ENCODE results near the gene HBZ. TPM values are rescaled to one million over a fixed set of nuclear protein-coding genes. Genes with fewer than 3 reads are reported as not detected.
"Not testable (repeated sequence)": the region's sequence is repeated elsewhere in the genome, so short reads cannot be mapped to it uniquely, and the experiment has no call there.

Gene HBZ
- not detected for total RNA-seq (ENCODE audit: insufficient read depth, low replicate concordance)

DNA sequence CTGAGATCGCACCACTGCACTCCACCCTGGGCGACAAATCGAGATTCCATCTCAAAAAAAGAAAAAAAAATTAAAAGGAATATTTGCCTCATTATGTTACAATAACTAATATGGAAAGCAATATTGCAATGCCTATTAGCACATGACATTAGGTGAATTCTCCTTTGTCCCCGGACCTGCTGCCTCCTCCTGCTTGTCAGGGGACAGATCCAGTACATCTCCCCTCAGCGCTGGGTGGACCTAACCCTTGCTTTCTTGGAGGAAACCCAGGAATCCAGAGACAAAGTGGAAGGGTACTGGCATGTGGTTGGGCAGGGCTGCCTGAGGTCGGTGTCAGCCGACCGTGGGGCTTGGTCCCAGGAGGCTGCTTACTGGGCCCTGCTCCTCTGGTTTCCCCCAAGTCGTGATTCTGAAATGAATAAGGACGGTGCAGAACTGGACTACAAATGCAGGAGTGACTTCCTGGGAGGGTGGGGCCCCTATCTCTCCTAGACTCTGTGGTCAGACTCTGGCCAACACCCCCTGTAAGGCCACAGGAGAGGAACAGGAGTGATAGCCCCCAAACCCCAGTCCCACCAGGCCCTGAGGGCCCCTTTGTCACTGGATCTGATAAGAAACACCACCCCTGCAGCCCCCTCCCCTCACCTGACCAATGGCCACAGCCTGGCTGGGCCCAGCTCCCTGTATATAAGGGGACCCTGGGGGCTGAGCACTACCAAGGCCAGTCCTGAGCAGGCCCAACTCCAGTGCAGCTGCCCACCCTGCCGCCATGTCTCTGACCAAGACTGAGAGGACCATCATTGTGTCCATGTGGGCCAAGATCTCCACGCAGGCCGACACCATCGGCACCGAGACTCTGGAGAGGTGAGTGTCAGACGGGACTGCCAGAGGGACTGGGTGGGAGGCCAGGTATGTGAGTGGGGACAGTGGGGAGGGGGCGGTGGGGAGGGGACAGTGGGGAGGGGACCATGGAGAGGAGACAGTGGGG, at the start of gene HBZ:
Gene HBZ, plus strand, starts transcription at position 504 of the 988 bp plus-strand sequence. Its CDS starts 266 bp downstream, at position 770.
- no peak for DNase-seq (ENCODE audit: low spot score)

DNA sequence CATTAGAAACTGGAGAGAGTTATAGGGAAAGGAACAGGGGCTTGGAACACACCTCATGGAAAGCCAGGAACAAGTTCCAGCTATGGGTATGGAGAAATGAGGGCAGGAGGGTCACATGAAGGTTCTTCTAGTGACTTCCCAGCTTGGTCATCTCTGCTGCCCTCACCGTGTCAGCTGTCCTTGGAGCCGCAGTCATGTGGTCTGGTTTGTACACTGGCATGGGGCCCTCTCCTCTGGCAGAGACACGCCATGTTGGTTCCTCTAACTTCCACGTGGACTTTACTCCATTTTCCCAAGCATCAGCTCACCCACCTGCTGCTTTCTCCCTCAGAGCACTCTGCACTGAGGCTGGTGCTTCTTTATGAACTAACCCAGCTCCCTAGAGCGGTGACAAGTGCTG, 48.1 kb upstream of the HBZ start:
- DNase-seq (ENCODE audit: low spot score) = no peak

DNA sequence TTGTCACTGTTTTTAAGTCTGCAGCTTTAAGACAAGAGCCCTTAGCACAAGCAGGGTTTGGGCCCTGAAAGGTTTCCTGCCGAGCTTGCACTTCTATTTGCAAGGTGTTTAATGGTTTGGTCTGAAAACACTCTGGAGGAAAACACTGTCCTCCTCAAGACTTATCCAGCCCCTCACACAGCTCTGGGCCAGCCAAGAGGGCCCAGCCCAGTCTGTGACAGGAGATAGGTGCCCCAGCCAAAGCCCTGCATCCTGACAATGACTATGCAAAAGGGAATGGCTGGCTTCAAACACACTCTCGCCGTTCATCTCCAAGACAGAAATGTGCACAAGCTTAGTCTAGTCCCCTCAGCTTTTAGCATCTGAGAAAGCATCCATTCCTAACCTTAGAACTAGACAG, 47.5 kb upstream of the HBZ start:
- DNase-seq (ENCODE audit: low spot score) = no peak

DNA sequence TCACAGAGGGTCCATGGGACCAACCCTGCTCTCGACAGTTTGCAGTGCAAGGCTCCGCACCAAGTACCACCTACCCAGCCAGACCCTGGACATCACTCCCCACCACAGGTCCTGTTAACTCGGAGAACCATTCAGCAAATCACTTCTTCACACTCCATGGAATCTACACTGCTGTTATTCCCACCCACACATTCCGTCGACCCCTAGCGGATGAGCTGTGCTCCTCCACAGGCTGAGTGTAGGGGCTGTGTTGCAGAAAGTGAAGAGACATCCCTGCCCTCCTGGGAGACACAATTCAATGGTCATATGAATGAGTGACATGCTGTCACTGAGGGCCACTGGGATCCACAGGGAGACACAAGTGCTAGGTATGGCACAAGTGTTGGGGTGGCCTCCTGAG, 46.9 kb upstream of the HBZ start:
- DNase-seq (ENCODE audit: low spot score) = no peak

DNA sequence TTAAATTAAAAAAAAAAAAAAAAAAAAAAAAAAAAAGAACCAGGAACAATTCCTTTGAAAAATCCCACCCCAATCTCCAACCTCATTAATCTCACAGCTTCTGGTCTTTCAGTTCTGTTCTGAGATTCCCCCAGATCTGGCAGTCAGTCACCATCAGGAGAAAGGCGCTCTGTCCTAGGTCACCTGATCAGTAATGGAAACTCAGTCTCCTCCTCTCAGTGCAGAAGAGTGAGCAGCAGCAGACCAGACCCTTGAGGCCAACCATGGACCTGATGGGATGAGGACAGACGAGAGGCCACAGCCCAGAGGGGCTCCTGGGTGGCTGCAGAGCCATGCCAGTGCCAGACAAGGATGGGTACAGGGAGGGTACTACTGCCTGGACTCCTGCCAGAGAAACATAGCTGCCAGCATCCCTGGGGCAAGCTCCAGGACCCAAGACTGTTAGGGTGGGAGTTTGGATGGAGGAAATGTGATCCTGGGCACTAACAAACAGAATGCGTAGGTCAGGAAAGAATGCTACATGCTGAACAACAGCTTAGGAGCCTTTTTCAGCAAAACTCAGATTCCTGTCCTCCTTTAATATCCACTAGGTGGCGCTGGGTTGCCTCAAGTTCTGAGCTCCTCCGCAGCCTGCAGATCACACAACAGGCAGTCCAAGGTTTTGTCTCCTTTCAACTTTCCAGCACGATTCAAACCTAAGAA, 45.7 kb upstream of the HBZ start:
- DNase-seq (ENCODE audit: low spot score) = peak; percentile 84

DNA sequence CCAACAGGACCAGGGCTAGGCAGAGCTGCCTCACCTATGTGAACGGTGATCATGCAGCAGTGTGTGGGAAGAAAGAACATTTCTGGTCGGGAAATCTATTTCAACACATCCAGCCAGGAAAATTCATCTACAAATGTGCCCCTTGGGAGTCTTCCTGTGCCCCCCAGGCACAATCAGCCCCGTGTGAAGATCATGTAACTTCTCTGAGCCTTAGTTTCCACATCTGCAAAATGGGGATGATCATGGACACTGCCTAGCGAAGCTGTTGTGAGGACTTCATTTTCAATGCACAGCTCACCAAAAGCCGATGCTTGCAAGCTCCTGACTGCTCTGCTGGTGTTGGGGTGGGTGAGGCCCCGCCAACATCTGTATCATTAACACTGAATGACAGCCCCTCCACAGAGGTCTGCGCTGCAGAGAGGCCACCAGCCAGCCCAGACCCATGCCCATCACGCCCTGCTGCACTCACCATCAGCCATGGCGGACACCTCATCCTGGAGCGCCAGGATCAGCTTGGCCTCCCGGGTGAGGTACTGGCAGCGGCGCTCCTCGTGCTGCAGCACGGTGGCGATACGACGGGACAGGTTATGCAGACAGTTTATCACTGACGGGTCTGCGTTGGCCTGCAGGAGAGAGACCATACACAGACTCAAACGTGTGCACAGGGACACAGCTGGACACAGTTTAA, 40.1 kb upstream of the HBZ start:
- DNase-seq (ENCODE audit: low spot score) = no peak

DNA sequence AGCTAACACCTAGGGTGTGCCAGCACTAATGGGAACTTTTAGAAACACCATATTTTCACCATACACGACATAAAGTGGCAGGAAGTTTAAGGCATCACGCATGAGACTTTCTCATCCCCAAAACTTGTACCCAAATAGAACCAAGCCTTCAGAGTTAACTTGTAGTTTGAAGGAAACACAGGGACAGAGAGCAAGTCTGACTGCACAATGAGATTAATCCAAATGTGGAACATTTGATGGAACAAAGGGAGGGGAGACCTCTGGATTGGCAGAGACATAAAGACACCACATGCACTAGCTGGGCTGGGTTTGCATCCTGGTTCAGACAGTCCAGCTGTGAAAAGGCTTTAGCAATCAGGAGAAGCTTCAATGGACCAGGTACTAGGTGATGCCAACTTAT, 38.1 kb upstream of the HBZ start:
- DNase-seq (ENCODE audit: low spot score) = no peak

DNA sequence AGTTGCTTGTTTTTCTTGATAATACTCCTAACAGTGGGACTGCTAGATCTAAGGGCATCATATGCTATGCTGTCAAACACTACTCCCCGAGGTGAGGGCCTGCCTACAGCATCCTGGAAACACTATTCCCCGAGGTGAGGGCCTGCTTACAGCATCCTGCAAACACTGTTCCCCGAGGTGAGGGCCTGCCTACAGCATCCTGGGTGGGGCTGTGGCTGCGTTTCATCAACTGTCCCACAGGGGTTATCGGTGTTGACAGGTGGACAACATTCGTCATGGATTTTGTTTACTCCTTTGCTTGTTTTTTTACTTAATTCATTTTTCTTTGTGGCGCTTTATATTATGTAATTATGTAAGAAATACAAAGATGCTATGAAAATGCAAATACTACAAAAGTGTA, 36.4 kb upstream of the HBZ start:
- no peak for DNase-seq (ENCODE audit: low spot score)

DNA sequence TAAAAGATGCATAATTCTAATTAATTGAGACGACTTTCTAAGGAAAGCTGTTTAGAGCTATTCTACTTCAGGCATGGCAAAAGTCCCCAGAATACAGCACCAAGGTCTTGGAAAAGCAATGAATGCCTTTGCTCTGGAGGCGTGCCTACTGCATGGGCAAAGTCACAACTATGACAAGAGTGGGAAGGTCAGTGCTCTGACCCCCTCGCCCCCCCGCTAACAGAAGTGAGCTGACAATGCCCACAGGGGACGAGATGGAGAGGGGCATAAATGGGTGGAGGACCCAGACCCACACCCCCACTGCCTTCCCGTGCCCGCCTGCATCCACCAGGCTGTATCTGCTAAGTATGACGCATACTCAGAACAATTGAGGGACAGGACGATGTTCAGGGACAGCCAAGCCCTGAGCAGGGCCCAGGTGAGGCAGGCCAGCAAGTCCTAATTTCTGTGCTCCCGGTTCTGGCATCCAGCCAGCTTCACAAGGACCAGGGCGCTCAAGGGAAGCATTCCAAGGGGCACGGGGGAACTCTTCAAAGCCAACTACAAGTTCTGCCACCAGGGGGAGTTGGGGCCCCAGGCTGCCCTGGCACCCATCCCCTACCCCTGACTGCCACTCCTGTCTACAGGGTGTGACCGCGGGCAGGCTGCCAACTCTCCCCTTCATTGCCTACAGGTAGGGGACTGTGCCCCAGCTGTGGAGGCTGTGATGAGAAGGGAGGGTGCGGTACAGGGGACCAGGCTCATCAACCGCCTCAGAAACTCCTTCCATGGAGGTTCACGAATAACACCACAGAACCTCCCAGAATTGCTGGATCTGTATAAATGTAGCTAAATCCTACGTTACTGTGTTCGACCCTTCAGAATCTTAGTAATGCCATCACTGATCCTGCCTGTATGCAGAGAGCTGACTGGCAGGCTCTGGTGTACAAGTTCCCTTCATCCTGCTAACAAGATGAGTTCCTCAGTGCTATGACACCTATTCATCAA, 34.8 kb upstream of the HBZ start:
- DNase-seq (ENCODE audit: low spot score) = peak; percentile 38

DNA sequence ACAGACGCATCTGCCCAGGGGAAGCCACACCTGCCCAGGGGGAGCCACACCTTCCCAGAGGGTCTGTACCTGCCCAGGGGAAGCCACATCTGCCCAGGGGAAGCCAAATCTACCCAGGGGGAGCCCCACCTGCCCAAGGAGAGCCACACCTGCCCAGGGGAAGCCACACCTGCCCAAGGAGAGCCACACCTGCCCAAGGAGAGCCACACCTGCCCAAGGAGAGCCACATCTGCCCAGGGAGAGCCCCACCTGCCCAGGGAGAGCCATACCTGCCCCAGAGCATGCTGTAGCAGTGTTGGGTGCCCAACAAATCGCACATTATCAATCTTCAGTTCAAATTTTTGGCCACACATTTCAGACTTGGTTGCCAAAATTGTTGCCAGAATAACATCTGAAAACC, 33.6 kb upstream of the HBZ start:
- no peak for DNase-seq (ENCODE audit: low spot score)

DNA sequence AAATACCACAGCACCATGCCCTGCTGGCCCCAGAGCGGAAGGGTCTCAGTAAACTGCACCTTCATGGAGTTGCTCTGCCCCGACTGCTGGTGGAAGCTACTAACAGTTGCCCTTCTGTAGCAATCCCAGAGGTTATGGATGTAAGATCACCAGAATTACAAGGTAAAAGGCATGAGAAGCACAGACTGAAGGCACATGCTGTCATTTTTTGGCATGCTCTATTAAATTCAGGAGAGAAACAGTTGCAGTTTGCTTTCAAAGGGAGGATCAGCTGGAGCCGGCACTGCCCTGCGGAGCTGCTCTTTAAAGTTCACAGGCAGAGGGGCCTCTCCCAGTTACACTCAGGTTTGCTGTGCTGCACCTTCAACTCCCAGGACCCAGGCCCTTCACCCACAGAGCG, 33.1 kb upstream of the HBZ start:
- no peak for DNase-seq (ENCODE audit: low spot score)

DNA sequence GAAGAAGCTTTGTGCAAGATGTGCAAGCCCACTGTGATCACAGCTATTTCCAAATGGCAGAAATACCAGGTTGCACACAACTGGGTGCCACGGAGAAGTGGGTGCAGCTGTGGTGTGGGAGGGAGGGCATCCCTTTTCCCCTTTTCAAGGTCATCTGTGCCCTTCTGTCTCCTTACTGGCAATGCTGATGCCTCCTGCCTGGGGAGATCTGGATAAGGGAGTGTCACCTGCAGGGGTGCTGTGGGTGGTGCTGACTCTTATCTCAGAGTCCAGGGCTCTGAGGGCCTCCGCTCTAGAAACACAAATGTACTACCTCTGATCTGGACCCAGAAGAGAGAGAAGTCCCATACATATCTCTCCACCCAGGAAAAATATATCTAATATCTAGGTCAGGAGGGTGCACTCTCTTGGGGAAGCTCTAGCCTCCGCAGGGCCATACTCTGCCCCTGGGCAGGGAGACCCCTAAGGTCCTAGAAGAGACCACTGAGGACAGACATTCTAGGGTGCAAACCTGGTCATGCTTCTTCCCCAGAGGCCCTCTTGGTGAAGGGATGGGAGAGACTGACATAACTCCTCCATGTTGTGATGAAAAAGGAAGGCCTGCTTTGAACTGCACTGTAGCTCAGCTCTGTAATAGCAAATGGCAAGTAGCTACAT, 32.5 kb upstream of the HBZ start:
- DNase-seq (ENCODE audit: low spot score) = no peak

DNA sequence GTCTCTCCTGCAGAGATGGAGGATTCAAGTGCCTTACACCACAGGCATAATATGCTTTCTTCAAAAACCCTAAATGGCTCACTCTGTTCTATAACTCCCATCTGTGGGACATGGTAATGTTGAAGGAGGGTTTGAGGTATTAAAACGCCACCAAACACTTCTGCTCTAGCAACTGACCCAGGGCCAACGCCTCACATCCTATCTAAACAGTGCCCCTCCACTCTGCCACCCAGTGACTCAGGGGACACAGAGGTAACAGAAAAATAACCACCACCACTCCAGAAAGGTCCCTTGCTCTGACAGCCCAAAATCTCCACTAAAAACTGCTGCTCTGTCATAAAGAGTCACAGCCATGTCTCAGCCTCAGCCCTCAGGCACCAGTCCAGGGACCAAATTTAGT, 31.7 kb upstream of the HBZ start:
- no peak for DNase-seq (ENCODE audit: low spot score)

DNA sequence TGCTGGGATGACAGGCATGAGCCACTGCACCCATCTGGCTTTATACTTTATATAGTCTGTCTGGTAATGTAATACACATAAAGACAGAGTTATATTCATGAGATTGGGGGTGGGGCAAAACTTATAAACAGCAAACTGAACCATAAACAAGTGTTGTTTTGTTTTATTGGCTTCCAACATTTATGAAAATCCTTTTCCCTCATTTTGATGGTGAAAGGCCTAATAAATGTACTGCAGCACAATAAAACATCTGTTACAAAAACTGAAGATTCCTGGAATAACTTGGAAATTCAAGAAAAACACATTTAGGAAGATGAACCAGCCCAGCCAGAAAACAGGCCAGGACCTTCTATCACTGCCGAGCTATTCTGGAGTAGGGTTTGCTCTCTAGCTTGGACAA, 30.1 kb upstream of the HBZ start:
- no peak for DNase-seq (ENCODE audit: low spot score)

DNA sequence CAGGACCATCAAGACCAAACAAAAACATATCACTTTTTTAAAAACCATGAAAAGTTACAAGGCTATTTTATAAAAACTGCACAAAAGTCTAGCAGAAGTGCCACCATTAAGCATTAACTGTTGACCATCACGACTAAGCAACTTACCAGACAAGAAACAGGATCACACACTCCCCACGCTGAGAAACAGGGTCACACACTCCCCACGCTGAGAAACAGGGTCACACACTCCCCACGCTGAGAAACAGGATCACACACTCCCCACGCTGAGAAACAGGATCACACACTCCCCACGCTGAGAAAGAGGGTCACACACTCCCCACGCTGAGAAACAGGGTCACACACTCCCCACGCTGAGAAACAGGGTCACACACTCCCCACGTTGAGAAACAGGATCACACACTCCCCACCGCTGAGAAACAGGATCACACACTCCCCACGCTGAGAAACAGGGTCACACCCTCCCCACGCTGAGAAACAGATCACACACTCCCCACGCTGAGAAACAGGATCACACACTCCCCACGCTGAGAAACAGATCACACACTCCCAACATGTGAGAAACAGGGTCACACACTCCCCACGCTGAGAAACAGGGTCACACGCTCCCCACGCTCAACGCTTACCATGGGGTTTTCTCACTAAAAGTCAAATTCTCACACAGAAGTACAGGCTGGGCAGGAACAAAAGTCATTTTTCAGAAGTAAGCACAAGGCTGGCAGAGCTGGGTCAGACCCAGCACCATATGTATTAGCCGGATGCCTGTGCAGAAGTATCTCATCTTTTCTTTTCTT, 28.7 kb upstream of the HBZ start:
- DNase-seq (ENCODE audit: low spot score) = not testable (repeated sequence)

DNA sequence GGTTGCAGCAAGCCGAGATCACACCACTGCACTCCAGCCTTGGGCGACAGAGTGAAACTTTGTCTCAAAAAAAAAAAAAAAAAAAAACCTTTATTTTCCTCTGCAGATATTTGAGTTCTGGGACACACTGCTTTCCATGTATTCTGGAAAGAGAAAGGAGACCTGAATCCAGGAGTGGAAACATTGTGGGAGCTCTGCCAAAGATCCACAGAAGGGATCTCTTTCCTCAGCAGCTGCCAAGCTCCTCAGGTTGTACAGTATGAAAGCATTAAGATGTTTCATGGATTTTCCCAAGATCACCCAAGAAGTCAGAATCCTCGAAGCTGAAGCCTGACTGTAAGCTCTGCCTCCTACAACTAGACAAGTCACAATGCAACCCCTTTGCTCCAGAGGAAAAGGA, 27.4 kb upstream of the HBZ start:
- no peak for DNase-seq (ENCODE audit: low spot score)

DNA sequence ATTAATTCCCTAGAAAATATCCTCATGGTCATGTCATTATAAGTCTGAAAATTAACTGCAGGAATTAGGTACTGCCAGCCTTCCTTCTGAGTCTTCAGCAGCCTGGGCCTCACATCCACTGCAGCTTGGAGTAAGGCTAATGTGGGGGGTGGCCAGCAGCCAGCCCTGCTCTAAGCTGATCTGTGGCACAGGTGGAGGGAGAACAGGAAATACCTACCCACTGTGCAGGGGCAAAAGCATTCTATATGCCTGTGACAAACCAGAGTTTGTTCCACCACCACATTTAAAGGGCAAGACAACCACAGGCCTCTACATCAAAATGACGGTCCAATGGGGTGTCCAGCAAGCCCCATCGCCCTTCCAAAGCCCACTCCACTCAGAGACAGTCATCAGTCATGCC, 23.4 kb upstream of the HBZ start:
- no peak for DNase-seq (ENCODE audit: low spot score)

DNA sequence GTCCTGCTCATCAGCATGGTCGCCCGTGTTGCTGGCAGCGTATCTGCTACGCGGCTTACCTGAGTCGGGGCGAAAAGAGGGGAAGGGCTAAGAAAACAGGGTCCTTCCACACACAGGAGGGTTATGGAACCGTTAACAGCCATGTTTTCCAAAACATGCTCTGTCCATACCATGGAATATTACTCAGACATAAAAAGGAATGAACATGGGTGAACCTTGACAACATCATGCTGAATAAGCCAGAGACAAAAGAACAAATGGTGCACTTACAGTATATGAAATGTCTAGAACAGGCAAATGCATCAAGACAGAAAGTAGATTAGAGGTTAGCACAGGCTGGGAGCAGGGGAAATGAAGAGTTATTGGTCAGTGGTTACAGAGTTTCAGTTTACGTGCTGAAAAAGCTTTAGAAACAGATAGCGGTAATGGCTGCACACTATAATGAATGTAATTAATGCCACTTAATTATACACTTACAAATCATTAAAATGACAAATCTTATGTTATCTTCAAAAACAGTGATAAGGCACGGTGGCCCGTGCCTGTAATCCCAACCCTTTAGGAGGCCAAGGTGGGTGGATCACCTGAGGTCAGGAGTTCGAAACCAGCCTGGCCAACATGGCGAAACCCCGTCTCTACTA, 21.8 kb upstream of the HBZ start:
- no peak for DNase-seq (ENCODE audit: low spot score)

DNA sequence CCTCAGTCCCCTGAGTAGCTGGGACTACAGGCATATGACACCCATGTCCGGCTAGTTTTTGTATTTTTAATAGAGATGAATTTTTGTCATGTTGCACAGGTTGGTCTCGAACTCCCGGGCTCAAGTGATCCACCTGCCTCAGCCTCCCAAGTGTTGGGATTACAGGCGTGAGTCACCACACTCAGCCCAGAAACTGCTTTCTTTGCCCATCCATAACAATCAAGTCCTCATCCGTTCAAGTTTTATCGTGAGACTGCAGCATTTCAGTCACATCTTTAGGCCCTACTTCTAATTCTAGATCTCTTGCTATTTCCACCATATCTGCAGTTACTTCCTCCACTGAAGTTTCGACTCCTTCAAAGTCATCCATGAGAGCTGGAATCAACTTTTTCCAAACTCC, 20.3 kb upstream of the HBZ start:
- no peak for DNase-seq (ENCODE audit: low spot score)
